ENCODE measurements around the gene TNFSF13B. TPM values are rescaled to one million over a fixed set of nuclear protein-coding genes. Genes with fewer than 3 reads are reported as not detected.
A peak's percentile ranks its signal among the peaks of the same experiment; 100 is the strongest.

Gene TNFSF13B, protein sequence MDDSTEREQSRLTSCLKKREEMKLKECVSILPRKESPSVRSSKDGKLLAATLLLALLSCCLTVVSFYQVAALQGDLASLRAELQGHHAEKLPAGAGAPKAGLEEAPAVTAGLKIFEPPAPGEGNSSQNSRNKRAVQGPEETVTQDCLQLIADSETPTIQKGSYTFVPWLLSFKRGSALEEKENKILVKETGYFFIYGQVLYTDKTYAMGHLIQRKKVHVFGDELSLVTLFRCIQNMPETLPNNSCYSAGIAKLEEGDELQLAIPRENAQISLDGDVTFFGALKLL
- total RNA-seq = 1 to 10 TPM; 2.0 to 5.6 (median 3.5) TPM
- long read RNA-seq, donor 1, partial matches to known transcripts = 0 of 1 reads
- long read RNA-seq, donor 1, other reads (novel, unspliced or antisense) = 0 of 1 reads
- long read RNA-seq, donor 2, transcript TNFSF13B-201 (6 exons, 2,582 nt) = major isoform, 5 of 5 reads
- long read RNA-seq, donor 2, partial matches to known transcripts = 0 of 5 reads
- long read RNA-seq, donor 2, other reads (novel, unspliced or antisense) = 0 of 5 reads

DNA sequence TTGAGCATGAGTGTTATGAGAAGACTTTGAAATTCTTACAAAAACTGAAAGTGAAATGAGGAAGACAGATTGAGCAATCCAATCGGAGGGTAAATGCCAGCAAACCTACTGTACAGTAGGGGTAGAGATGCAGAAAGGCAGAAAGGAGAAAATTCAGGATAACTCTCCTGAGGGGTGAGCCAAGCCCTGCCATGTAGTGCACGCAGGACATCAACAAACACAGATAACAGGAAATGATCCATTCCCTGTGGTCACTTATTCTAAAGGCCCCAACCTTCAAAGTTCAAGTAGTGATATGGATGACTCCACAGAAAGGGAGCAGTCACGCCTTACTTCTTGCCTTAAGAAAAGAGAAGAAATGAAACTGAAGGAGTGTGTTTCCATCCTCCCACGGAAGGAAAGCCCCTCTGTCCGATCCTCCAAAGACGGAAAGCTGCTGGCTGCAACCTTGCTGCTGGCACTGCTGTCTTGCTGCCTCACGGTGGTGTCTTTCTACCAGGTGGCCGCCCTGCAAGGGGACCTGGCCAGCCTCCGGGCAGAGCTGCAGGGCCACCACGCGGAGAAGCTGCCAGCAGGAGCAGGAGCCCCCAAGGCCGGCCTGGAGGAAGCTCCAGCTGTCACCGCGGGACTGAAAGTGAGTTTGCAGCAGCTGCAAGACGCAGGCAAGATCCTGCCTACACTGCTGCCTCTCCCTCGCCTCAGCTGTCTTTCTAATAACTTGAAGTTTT is at the start of gene TNFSF13B:
TNFSF13B (plus strand) TSS at position 118 of the 728 bp plus-strand sequence; CDS start at position 296, 178 bp downstream.
- ATAC-seq (peak; percentile 84), DNase-seq (peak; percentile 26 to 75 (median 58))
- Histone ChIP-seq H3K9me3 (no peaks in the 10 kb centered on the region), H3K4me1 (ENCODE audit: low read depth) (no peaks in the 10 kb centered on the region), H3K36me3 (ENCODE audit: low read depth) (no peaks in the 10 kb centered on the region), H3K4me3 (no peak within 1 kb of the TSS)
- TF ChIP-seq, protein P1, sequence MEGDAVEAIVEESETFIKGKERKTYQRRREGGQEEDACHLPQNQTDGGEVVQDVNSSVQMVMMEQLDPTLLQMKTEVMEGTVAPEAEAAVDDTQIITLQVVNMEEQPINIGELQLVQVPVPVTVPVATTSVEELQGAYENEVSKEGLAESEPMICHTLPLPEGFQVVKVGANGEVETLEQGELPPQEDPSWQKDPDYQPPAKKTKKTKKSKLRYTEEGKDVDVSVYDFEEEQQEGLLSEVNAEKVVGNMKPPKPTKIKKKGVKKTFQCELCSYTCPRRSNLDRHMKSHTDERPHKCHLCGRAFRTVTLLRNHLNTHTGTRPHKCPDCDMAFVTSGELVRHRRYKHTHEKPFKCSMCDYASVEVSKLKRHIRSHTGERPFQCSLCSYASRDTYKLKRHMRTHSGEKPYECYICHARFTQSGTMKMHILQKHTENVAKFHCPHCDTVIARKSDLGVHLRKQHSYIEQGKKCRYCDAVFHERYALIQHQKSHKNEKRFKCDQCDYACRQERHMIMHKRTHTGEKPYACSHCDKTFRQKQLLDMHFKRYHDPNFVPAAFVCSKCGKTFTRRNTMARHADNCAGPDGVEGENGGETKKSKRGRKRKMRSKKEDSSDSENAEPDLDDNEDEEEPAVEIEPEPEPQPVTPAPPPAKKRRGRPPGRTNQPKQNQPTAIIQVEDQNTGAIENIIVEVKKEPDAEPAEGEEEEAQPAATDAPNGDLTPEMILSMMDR (IDR thresholded peaks at IDR 0.05) = no peak
- intact Hi-C loops (cut with DNase I, micrococcal nuclease) = no loop called here

DNA sequence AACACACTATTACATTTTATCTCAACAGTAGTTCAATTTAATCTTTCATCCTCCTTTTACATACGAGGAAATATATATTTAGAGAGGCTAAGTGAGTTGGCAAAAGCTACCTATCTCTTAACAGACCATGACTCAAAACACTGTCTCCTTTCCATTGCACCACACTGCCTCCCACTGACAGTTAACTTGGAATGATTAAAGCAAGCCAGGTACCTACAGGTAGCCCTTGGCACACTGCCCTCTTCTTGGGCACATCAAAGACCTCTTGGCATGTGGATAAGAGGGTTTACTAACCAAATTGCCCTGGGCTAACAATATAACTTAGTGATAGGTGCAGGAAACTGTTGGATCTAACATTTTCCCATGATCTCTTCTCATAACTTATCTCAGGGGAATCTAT is 49.5 kb upstream of the TNFSF13B start:
- Histone ChIP-seq H3K4me3 (no peak overlapping the region), H3K36me3 (ENCODE audit: low read depth) (no peaks in the 10 kb centered on the region), H3K9me3 (no peaks in the 10 kb centered on the region), H3K4me1 (ENCODE audit: low read depth) (peaks cover 36% of the 10 kb centered on the region)
- DNase-seq (peak in 2 of 3 donors; percentile 31 to 68), ATAC-seq (peak; percentile 38)
- TF ChIP-seq, protein P1 (IDR thresholded peaks at IDR 0.05) = no peak
- intact Hi-C loops (cut with DNase I, micrococcal nuclease) = no loop called here

DNA sequence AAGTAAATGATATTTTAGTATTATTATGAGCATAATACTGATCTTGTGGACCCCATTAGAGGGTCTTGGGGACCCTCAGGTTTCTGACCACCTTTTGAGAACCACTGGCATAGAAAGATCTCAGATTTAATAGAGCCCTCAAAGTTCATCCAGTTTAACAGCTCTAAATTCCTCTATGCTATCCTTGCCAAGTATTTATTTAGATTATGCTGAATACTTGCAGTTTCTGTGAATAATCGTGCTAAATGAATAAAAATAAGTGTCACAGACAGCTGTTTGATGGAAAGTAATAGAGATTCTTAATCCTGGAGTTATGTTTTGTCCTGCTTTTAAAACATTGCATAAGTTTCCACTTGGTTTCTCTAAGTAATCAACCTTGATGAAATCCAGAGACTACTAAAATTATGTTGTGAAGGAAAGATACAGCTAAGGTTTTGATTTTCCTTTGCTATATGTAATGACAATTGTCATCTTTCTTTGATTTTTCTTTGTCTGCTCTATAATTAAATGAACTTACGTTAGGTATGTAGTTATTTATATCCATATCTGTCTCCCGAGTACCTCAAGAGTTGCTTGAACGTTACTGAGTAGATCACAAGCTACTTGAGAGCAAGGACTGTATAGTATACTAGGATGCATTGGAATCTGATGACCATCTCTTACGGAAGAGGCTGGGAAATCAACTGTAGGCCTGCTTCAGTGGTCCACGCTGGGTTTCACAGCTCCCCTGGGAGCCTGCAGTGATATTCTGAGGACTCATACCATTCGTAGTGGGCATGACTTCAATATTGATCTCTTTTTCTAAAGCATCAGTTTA is 45.6 kb upstream of the TNFSF13B start:
- intact Hi-C loops (cut with DNase I, micrococcal nuclease) = no loop called here
- Histone ChIP-seq H3K4me1 (ENCODE audit: low read depth) (peaks cover 25% of the 10 kb centered on the region), H3K36me3 (ENCODE audit: low read depth) (no peaks in the 10 kb centered on the region), H3K9me3 (no peaks in the 10 kb centered on the region), H3K4me3 (no peak overlapping the region)
- ATAC-seq (no peak), DNase-seq (no peak)
- TF ChIP-seq, protein P1 (IDR thresholded peaks at IDR 0.05) = no peak

DNA sequence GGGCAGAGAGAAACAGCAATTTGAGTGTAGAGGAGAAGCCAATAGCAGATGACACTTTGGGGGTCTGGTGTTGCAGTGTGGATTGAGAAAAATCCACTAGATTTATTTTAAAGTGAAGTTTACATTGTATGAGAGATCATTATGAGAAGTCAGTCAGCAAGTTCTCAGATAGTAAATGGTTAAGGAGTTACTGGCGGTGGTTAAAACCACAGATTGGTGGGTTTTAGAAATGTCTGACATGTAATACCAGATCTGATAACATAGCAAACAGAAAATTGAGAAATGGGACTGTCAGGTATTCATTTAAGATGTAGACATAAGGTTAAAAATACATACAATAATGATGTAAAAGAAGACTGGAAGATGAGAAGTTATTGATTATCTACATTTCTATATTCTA is 44.1 kb upstream of the TNFSF13B start:
- DNase-seq (no peak), ATAC-seq (no peak)
- H3K9me3 ChIP-seq = no peaks in the 10 kb centered on the region
- TF ChIP-seq, protein P1 (IDR thresholded peaks at IDR 0.05) = no peak
- H3K36me3 ChIP-seq (ENCODE audit: low read depth) = no peaks in the 10 kb centered on the region
- H3K4me1 ChIP-seq (ENCODE audit: low read depth) = peaks cover 12% of the 10 kb centered on the region
- intact Hi-C loops (cut with DNase I, micrococcal nuclease) = no loop called here
- H3K4me3 ChIP-seq = no peak overlapping the region

DNA sequence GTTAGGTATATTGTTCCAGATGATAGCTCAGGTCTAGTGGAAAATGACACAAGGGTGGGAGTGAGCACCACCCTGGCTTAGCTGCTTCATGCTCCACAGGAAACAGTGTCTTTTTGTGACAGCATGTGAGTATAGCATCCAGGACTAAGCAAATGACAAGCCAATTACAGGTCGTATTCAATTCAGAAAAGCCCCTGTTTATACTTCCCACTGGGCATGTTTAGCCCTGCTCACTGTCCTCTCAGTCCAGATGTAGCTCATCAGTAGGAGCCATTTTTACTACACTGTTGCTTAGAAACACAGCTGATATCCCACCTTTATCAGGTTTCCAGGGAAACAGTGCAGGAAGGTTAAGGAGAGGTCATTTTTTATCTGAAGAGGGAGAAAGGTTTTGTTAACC is 43.3 kb upstream of the TNFSF13B start:
- TF ChIP-seq, protein P1 (IDR thresholded peaks at IDR 0.05) = no peak
- intact Hi-C loops (cut with DNase I, micrococcal nuclease) = no loop called here
- peak; percentile 22 for ATAC-seq

More for the DNA sequence above, 43.3 kb upstream of the TNFSF13B start:
- Histone ChIP-seq H3K9me3 (no peaks in the 10 kb centered on the region), H3K4me1 (ENCODE audit: low read depth) (peaks cover 11% of the 10 kb centered on the region), H3K36me3 (ENCODE audit: low read depth) (no peaks in the 10 kb centered on the region), H3K4me3 (no peak overlapping the region)
- no peak for DNase-seq

Data from mucosa of descending colon (tissue), 3 donors.